ENCODE measurements around the gene TECTA.

DNA sequence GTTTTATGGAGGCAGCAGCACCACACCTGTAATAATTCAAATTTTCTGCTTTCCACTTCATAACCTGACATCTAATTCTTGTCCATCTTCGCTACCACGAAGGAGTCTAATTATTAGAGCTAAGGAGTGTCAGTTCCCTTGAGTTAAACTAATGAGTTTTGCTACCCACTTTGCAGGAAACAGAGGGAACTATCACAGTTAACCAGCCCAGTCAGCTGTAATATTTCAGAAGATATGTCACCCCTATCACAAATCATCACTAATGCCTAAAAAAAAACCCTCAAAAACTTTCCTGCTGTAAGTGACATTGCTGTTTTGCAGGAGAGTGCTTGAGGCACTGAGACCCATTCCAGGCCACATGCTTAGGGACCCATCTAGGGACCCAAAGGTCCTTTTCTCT, 8.4 kb downstream of the TECTA start:
- no peak for TF ChIP-seq EZH2 (IDR thresholded peaks at IDR 0.05; ENCODE audit: low read length, missing control alignments)
- TF ChIP-seq, protein P1, sequence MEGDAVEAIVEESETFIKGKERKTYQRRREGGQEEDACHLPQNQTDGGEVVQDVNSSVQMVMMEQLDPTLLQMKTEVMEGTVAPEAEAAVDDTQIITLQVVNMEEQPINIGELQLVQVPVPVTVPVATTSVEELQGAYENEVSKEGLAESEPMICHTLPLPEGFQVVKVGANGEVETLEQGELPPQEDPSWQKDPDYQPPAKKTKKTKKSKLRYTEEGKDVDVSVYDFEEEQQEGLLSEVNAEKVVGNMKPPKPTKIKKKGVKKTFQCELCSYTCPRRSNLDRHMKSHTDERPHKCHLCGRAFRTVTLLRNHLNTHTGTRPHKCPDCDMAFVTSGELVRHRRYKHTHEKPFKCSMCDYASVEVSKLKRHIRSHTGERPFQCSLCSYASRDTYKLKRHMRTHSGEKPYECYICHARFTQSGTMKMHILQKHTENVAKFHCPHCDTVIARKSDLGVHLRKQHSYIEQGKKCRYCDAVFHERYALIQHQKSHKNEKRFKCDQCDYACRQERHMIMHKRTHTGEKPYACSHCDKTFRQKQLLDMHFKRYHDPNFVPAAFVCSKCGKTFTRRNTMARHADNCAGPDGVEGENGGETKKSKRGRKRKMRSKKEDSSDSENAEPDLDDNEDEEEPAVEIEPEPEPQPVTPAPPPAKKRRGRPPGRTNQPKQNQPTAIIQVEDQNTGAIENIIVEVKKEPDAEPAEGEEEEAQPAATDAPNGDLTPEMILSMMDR (conservative IDR thresholded peaks at IDR 0.05 in 1 of 2, IDR thresholded peaks at IDR 0.05 in 1 of 2; ENCODE audit: low read depth in 1 of 2, low read length in 2 of 2) = no peak
